HG03442 (cell line): ENCODE results near the gene MYOG.

Experiments
- ATAC-seq: cut with Tn5 transposase; IDR thresholded peaks from one replicate; pipeline ENCODE4 v1.9.1; 2021; ENCODE audit warnings: mild to moderate bottlenecking, moderate library complexity; ENCODE audit not compliant: unreplicated experiment

Gene MYOG

DNA sequence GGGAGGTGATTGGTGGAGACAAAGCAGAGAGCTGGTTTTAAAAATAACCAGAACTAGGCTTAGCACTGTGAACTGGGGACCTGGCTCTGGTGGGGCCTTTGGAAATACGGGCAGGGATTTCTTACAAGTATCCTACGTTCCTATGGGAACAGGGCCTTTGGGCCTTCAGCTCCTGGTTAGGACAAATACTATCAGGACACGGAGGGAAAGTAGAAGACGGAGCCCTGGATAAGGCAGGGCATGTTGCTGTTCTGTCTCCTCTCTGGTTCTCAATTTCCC is 5.3 kb upstream of the MYOG start:
- ATAC-seq: no peak

DNA sequence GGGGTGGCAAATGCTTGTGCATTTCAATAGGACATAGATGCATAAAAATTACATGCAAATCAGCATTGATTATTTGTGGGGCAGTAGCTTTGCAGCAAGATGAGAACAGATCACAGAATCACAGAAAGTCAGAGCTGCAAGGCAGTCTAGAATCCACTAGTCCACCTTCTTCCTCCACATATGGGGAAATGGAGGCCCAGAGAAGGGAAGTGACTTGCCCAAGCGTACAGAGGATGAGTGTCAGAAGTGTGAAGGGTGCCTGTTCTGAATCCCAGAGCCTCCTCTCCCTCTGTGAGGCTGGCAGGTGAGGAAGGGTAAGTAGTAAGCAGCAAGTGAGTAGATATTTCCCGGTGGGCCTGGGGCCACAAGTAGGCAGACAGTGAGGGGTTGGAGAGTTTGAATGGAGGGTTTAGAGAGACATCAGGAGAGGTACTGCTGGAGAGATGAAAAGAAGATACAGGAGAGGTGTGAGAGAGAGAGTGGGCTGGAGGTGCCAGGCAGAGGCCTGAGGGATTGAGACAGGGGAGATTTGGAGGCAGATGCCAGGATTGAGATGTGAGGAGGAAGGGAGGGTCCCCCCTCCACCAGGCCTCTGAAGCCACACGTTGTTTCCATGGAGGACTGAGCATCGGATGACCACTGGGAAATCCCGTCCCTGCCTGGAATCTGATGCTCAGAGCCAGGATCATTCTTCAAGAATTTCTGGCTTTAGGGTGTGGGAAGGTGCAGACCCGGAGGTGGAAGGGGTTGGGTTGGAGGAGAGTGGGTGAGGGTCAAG is 4.8 kb upstream of the MYOG start:
- ATAC-seq: no peak

DNA sequence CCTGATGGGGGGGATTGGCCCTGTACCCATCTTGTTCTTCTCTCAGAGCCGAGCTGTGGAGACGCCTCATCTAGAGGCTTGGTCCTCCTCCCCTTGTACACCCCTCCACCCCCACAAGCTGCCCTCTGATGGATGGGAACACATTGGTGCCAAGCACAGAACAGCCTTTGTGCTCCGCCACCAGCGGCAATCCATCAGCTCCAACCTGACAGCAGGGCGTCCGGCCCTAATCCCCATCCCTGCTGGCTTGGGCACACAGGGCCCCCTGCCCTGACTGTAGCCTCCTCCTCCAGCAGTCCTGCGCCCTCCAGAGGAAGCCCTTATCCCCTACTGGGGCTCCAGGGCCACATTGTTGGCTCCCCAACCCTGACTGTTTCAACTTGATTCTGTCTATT is 3.8 kb upstream of the MYOG start:
- no peak for ATAC-seq

DNA sequence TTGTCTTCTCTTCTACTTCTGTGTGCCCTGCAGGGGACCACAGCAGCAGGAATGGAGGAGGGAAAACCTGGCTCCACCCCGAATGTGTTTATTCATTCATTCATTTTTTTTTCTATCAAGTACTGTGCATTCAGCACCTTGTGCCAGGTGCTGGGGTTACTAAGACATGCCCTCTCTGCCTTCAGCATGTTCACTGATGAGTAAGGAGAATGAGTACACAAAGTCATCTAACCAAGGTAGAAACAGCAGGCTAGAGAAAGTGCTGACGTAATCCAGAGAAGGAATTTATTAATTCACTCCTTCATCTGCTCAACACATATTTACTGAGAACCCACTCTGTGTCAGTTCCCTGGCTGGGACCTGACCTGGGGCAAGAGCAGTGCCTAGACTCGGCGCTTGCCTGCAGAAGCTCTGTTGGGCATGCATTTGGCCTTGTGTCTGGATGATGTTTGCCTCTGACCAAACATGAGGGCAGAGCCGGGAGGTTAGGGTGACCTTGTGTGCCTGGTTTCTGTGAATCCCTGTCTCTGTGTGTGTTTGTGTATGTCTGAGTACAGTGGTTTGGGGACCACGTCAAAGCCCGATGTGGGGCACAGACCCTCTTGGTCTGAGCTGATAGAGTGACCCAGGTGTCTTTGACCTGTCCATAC is 3.3 kb upstream of the MYOG start:
- no peak for ATAC-seq

DNA sequence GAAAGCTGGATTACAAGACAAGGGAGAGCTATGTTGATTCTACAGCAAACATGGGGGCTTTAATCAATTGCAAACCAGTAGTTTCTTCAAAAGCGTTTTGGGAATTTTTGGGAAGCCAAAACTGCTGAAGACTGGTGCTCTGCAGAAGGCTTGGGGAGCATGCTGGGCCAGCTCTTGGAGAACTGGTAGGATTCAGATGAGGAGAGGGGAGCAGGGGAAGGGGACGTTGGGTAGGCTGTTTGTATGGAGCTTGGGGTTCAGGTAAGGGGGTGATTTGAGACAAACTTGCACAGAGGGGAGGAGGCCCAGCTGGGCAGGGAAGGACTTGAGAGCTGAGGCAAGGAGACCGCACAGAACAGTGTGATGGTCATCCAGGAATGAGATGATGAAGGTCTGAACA is 2.6 kb upstream of the MYOG start:
- no peak for ATAC-seq

DNA sequence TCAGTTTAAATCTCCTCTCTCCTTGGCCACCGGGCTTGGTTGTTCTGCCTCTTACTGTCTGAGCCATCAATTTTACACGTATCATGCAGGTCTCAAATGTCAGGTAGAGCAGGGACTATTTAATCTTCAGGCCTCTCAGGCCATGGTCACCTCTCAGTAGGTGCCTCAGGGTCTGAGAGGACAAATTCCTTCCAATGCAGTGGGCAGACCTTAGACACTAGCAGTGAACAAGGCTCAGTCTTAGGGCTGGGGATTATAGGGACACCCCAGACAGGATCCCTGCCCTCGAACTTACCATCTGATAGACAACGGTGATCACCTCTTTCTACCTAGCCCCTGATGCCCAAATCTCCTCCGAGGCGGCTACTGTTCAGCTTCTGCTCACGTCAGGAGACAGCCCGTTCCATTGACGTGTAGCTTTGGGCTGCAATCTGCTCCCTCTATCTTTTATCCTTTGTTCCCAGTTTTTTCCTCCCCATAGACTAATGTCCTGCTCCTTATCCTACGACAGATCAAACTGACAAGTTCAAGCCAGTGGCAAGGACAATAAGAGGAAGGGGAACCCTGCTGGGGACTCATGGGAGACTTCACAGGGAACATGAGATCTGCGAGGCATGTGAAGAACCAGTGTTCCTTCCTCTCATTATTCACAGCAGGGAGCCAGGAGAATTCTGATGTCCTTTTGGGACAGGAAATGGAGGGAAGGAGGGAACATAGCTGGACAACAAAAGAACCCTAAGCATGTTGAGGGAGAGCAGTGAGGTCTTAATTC is 1.4 kb upstream of the MYOG start:
- ATAC-seq: no peak

DNA sequence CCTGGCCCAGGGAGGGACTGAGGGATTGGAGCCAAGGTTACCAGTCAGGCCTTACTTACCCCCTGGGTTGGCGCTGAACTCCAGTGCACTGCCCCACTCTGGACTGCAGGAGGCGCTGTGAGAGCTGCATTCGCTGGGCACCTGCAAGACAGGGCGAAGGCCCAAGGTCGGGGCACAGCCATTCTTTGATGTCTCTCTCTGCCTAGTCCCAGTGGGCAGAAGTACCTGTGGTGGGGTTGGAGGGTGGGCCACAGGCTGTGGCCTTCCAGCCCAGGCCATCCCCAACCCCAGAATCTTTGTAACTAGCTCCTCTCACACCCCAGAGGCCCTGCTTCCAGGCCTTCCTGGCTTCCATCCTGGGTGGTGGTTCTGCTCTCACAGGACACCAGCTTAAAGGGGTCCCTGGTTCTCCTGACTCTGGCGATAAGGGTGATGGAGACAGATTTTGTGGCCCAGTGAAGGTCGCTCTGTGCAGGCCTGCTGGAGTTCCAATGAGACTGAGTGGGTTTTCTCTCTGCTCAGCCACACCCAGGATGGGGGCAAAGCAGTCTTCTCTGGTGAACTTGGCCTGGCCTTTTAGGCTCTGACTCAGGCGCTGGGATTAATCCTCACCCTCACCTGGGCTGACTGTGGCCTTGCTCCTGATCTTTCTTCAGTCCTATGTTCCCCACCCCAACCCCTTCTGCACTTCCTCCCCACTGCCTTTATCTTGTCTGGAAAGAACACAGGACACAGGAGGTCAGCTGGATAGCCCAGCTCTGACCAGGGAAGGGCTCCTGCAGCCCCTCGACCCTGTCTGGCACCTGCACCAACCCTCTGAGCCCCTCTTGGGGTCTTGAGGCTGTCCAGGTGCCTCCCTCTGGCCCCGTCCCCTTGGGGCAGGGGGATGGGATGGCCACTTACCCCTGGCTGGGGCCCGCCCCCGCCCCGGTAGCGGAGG is 954 bp downstream of the MYOG start:
- ATAC-seq: no peak

DNA sequence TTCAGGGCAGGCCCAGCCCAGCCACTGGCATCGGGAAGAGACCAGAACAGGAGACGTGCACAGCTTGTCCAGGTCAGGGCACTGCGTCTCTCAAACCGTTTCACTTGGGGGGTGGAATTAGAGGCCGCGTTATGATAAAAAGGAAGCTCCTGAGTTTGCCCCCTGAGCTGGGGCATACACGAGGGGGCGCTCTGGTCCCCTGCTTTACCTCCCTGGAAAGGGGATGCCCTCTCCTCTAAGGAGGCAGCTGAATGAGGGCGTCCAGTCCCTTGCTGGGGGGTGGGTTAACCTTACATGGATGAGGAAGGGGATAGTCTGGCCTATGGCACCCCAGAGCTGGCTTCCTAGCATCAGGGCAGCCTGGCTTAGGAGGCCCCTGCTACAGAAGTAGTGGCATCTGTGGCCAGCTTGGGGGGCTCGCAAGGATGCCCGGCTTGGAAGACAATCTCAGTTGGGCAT is 2.3 kb downstream of the MYOG start:
- ATAC-seq: no peak

DNA sequence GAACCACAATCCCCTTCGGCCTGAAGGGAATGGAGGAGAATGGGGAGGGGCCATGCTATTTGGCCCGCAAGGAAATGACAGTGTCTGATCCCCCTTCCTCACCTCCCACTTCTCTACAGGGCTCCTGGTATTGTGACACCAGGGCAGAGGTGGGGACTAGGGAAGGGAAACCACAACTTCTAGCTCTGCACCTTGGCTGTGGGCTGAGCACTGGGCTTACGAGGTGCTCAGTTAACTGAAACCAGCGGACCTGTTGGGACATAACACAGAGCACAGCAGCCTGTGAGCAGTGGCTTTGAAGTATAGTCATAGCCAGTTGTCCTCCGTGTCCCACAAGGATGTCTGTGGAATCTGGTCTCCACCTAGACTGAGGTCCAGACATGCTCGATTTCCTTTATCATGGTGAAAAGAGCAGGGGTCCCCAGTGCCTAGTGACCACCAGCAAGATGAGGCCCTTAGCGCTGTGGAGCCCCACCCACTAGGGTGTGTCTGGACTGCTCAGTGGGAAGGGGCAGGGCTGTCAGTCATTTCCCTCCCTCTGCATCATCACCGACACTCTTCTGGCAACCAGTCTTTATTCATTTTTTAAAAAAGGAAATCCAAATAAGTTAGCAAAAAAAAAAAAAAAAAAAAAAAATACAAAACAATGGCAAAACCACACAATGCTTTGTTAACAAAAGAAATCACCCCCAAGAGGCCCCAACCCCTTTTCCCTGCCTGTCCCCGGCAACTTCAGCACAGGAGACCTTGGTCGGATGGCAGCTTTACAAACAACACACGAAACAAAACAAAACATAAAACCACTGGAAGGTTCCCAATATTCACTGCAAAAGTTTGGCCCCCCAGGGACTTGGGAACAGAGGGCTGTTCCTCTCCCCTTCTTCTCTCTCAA is 3.0 kb downstream of the MYOG start:
- ATAC-seq: no peak

DNA sequence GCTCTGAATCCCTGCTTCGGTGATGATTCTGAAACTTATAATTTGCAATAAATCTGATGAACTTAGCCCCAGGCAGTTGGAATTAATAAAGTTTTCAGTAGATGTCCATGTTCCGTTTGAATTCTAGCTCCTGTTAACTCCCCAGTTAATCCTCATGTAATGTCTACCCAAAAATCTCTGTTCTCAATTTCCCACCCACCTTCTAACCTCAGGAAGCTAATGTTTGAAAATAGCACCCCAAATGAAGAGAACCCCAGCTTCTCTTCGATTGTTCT is 3.6 kb downstream of the MYOG start:
- ATAC-seq: no peak

DNA sequence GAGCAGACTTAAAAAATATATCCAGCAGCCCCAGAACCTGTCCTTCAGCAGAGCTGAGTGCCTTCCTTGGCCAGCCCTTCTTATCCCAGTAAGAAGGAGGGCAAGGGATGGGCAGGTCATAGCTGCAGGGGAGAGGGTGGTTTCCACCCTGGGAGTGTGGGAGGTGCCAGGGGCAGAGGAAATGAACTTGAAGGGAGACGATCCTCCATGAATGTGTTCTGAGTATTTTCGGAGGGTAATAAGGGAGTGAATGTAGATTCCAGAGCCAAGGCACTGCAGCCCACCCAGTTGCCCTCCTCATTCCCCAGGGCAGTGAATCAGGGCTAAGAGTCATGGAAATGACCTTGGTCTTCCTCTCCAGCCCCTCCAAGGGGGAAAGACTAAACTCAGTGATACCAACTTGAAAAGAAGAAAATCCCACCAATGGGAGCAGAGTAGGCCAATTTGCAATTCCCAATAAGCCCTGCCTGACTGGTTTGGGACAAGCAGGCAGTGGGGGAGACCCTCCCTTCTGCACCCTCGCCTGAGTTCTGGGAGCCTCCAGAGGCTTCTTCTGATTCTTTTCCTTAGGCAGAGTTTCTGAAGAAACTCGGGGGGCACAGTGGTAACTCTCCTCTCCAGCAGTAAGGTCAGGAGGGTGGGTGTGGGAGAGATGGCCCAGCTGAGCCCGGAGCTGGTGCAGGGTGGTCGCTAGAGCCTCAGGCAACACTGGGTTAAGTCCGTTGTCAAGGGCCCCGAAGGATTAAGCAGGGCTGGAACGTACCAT is 4.2 kb downstream of the MYOG start:
- ATAC-seq: no peak

DNA sequence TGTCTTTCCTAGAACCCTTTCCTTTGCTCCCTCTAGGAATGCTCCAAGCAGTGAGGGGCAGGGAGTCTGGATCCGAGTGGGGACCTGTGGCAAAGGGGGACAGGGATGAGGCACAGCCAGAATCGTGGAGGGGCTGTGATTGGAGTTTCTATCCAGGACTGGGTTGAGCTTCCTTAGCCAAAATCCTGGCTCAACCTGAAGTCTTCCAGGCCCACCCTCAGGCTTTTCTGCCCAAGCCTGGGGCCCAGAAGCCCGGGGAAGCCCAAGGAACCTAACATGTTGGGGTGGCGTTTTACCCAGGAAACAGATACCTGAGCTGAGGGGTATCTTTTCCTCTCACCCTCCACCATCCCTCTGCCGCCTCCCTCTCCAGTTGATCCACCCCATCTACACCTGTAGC is 5.4 kb downstream of the MYOG start:
- no peak for ATAC-seq

DNA sequence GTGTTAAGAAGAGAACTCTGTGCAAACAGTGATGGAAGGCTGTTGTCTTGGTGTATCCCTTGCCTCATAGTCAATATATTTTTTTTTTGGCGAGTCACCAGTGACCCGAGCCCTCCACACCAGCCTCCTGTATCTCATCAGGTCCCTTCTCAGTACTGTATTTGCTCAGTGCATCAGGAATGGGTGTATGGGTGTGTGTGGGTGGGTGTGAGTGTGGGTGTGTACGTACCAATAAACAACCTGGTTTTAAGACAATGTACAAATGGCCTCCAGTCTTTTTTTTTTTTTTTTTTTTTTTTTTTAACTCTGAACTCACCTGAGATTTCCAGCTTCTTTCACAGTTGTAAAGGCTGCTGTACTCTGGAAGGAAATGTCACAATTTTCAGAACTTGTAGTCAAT is 7.3 kb downstream of the MYOG start:
- ATAC-seq: no peak

DNA sequence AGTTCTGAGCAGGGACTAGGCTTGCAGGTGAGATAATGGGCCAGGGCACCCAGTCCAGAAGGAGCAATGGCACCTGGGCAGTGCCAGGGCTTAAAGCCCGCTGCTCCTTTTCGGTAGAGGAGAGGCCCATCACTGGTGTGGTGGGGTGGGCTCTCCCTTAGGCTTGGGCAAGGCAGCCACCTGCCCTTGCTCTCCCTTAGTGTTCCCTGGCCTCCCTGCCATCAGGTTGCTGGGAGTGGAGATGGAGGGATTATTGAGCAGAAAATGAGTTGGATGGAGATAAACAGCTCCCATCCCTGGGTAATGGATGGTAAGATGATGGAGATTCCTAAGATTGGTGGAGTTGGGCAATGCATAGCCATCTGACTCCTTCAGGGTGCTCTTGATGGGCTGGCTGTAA is 7.9 kb downstream of the MYOG start:
- no peak for ATAC-seq

DNA sequence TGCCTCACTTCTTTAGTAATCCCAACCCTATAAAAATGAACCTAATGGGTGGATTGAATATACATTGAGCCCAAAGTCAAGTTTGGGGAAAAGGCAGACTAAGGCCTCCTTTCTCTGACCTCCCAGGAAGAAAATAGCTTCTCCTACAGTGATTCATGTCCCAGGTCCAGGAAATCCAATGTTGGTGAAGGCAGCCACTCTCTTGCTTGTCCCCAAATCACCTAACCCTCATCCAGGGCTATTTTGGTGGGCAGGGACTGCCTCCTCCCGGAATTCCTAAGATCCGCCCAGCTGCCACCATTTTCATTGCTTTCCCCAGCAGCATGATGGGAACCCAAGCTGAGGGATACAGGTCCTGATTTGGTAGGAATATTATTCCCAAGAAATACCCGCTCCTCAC is 8.4 kb downstream of the MYOG start:
- no peak for ATAC-seq

DNA sequence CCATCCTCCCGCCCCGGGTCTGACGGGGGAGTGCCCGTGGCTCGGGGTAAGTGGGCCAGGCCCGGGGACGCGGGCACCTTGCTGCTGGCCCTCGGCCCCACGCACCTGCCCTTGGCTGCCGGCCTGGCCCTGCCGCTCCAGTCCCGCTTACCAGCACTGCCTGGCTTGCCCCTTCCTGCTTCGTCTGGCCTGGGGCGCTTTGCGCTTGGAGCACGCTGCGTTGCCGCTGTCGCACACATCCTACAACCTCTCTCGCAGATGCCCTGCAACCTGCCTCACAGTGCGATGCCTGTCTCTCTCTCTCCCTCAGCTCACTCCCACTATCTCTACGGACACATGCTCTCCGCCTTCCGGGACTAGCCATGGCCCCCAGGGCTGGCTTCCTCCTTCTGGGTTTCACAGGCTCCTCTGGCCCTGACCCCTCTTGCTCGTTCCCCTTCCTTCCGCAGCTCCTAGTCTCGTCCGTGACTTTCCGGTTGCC is 9.7 kb downstream of the MYOG start:
- ATAC-seq: no peak

DNA sequence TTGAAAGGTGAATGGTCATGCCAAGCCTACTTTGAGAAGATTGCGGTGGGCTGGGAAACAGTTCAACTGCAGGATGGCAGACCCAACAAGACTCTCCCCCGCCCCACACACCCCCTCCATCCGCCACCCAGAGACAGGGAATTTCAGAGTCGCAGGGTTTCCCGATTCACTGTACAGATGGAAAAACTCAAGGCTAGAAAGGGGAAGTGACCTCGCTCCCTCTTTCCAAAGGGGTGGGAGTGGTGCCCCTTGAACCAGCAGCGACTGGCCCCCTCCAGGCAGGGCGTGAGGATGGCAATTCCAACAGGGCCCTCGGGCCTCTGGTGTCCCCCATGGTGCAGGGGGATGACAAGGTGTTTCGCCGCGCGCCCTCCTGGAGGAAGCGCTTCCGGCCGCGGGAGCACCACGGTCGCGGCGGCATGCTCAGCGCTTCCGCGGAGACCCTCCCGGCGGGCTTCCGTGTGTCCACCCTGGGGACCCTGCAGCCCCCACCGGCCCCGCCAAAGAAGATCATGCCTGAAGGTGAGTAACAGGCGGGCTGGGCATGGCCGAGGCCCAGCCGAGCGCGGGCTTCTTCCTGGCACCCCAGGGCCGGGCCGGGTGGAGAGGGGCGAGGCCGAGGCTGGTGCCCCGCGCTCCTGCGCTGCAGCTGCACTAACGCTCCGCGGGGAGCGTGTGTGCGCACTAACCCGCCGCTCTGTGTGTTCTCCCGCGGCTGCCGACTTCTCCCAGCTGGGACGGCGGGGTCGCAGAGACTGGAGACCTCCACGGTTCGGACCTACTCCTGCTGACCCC is 10.4 kb downstream of the MYOG start:
- ATAC-seq: no peak

DNA sequence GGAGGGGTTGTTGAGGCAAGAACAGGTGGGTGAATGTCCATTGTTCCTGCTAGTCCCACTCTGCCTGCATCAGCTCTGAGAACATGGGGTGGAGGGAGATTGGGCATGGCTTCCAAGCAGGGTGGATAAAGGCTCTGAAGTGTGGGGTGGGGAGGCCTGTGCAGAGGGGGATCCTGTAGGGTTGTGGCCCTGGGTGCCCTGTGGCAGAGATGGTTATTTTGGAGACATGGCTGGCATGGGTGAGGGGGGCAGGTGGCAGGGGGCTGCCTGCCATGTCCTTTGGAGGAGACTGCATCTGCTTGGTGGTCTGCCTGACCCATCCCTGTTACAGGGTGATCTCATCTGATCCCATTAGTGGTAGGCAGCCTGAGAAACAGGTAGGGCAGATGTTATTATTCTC is 11.2 kb downstream of the MYOG start:
- no peak for ATAC-seq

DNA sequence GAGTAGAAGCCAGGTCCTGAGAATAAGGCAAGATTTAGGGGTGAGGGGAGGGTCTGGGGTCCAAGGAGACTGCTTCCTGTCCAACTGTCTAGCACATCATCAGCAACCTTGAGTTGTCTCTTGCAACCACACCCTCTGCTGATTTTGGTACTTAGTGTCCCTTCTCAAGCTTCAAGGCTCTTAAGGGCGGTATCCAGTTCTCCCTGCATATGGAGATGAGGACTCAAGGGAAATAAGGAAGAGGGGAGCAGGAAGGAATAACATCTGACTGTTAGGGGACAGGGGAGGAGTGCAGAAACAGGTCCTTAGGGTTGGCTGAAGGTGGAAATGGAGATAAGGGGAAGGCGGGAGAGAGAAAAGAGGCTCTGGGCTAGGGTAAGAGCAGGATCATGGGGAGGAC is 12.3 kb downstream of the MYOG start:
- ATAC-seq: no peak
